Measurements from ENCODE around the gene S100A3. TPM values are rescaled to one million over a fixed set of nuclear protein-coding genes. Genes with fewer than 3 reads are reported as not detected.

The S100A3 gene
- polyA plus RNA-seq, 3 donors, result 0.32 to 0.57 TPM; not detected in 1

DNA sequence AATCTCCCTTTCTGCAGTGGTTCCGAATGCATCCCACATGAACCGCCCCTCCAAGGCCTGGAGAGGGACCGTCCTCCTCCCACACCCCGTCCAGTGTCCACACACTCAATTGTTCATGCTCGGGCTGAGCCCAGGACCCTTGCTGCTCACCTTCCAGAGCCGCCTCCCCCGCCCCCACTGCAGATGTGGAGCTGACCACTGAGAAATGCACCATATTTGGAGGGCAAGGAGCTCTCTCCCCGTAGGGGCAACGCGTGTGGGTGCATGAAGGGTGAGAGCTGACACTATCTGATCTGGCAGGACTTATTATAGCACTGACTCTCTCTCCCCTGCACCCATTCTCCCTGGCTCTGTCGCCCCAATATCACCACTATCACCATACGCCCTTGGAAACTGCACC lies 4.0 kb upstream of the S100A3 start:
- DNase-seq (ENCODE audit: extremely low read depth in 1 of 11, low read depth in 9 of 11, low spot score in 4 of 11), result no peak

- no peak for DNase-seq (ENCODE audit: extremely low read depth in 1 of 11, low read depth in 9 of 11, low spot score in 4 of 11)
Observed at GRCh38 chr1:153552335-153552734, 3.3 kb upstream of the S100A3 start.

DNA sequence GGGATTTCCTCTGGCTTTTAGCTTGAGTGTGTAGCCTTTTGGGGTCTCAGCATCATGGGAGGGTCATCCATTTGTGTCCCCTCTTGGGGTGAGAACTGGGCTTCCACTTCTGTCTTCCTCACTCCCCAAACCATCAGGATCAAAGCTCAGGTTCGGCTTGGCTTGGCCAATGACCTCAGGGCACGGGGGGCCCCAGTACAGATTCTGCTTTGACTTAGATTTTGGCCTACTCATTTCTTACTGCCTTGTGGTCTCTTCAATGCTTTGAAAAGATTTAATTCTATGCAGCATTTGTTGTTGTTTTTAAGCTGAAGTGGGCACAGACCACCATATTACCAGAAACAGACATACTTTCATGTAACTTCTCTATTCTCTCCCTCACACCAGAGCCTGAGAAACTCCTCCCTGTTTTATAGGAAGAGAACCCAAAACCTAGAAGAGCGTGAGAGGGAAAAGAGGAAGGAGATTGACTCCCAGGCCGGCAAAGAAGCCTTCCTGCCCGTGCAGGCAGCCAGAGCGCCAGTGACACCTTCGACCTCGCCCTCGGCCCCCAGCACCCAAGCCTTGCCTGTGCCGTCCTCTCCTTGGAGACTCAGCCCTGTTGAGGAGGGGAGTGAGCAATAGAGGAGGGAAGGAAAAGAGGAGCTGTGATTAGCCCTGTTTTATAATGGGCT lies 1.9 kb upstream of the S100A3 start:
- no peak for DNase-seq (ENCODE audit: extremely low read depth in 1 of 11, low read depth in 9 of 11, low spot score in 4 of 11)

- DNase-seq (ENCODE audit: extremely low read depth in 1 of 11, low read depth in 9 of 11, low spot score in 4 of 11), result no peak
Observed at GRCh38 chr1:153550398-153550758, 1.3 kb upstream of the S100A3 start.

DNA sequence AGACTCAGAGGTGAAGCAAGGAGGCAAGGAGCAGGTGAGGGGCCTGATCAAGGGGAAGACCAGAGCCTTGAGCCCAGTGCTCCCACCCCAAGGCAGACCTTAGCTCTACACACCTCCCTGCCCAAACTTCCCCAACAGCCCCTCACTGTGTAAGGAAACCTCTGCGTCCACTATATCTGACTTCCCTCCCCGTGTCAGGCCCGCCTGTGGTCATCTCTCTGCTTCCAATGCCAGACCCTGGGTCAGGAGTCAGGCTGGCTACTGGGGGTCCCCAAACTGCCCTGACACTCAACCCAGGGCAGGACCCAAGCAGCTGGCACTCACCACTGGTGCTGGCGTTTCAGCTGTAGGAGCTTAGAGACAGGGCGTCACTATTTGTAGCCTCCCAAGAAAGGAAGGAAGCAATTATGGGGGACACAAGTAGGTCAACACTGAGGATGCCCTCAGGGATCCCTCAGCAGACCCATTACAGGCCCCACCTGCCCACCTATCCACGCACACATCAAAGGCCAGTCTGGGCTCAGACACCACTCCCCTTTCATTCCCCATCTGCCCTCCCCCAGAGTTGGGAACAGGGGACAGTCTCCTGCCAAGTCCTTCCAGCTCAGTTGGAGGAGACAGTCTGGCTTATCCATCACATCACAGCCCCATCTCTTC lies 811 bp upstream of the S100A3 start:
- no peak for DNase-seq (ENCODE audit: extremely low read depth in 1 of 11, low read depth in 9 of 11, low spot score in 4 of 11)

GRCh38 chr1:153547560-153548551 lies 1.2 kb downstream of the S100A3 start:
- no peak for DNase-seq (ENCODE audit: extremely low read depth in 1 of 11, low read depth in 9 of 11, low spot score in 4 of 11)

DNA sequence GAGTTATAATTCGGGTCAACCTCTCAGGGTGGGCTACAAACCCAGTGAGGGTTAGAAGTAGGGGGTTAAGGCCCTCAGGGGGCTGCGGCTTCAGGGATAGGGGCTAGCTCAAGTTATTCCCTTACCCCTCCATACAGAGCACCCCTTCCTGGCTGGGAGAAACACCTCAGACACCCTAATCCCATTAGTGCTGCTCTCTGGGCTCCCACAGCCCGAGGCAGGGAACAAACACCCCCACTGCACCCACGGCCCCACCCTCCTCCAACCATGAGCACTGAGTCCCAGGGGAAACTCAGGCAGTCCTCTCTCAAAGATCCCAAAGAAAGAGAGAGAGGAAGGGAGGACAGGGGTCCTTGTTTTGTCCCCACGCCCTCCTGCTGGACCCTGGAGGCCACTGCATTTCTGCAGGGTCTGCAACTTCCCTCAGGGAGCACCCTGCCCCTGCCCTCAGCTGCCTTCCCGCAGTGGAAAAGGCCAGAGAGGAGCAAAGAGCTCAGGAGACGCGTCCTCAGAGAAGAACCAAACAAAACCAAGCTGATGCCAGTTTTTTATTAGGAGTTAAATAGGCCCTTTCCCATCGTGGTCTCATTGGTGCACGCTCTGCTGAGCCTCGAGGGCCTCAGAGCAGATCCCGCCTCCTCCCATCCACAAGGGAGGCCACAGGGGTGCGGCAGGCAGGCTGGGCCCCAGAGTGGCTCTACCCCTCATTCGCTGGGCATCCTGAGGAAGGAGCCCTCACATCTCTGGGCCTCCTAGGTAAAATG lies 2.1 kb downstream of the S100A3 start:
- DNase-seq (ENCODE audit: extremely low read depth in 1 of 11, low read depth in 9 of 11, low spot score in 4 of 11), result no peak

- no peak for DNase-seq (ENCODE audit: extremely low read depth in 1 of 11, low read depth in 9 of 11, low spot score in 4 of 11)
Observed at GRCh38 chr1:153546371-153546770, 2.7 kb downstream of the S100A3 start.

- DNase-seq (ENCODE audit: extremely low read depth in 1 of 11, low read depth in 9 of 11, low spot score in 4 of 11), result peak in 8 of 11 donors; percentile 75 to 92 (median 82)
Observed at GRCh38 chr1:153545067-153546055, 3.7 kb downstream of the S100A3 start, which contains the start of gene S100A4. Gene S100A4, minus strand, starts transcription at chr1:153545806. Its CDS starts 1,012 bp downstream, at chr1:153544794.

GRCh38 chr1:153544453-153545066 lies 4.5 kb downstream of the S100A3 start:
- DNase-seq (ENCODE audit: extremely low read depth in 1 of 11, low read depth in 9 of 11, low spot score in 4 of 11), result no peak

GRCh38 chr1:153543736-153544135 lies 5.3 kb downstream of the S100A3 start:
- DNase-seq (ENCODE audit: extremely low read depth in 1 of 11, low read depth in 9 of 11, low spot score in 4 of 11), result no peak

DNA sequence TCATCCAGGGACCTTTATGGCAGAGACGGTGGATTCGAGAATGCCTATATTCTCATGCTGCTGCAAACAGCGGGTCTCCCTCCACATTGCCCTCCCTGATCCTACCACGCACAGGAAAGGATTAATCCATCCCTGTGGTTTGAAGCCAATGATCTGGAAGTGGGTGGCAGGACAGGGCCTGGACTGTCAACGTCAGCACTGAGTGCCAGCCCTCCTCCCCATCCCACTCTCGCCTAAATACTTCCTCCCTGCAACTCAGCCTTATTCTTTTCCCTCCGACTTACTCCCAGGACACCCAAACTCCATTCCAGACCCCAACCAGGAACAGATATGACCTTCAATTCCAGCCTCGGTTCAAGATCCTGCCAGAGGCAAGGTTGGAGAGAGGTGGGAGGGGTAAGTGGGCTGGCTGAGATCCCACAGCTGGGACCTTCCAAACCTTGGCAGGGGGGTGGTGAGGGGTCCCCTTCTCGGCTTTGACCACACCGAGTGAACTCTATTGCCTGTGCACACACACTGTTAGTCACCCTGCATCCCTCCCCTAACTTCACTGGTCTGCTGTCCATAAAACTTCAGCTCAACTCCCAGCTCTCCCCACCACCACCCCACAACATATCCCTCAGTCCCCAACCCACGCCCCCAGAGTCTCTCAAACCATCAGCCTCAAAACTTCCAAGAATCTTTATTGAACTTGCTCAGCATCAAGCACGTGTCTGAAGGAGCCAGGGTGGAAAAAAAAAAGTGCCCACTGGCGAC lies 5.9 kb downstream of the S100A3 start:
- no peak for DNase-seq (ENCODE audit: extremely low read depth in 1 of 11, low read depth in 9 of 11, low spot score in 4 of 11)

GRCh38 chr1:153541641-153542590 lies 7.1 kb downstream of the S100A3 start:
- no peak for DNase-seq (ENCODE audit: extremely low read depth in 1 of 11, low read depth in 9 of 11, low spot score in 4 of 11)

GRCh38 chr1:153540394-153541361 lies 8.4 kb downstream of the S100A3 start, which contains the start of gene S100A5:
Gene S100A5, minus strand, starts transcription at chr1:153540934. Its CDS starts 743 bp downstream, at chr1:153540191.
- peak in 1 of 11 donors; percentile 48 for DNase-seq (ENCODE audit: extremely low read depth in 1 of 11, low read depth in 9 of 11, low spot score in 4 of 11)

Measured in renal cortex interstitium (tissue), 11 donors.